GM18526 (cell line): ENCODE measurements around the gene PEX14.

ENCODE experiments used
- POLR2A ChIP-seq: IDR thresholded peaks from 3 replicates; pipeline ENCODE4 v1.6.1; 2011; ENCODE audit not compliant: insufficient read length; ENCODE audit errors: extremely low read depth

PEX14 gene

GRCh38 chr1:10509809-10510509 is 35.2 kb downstream of the PEX14 start:
- TF ChIP-seq POLR2A = no peak

DNA sequence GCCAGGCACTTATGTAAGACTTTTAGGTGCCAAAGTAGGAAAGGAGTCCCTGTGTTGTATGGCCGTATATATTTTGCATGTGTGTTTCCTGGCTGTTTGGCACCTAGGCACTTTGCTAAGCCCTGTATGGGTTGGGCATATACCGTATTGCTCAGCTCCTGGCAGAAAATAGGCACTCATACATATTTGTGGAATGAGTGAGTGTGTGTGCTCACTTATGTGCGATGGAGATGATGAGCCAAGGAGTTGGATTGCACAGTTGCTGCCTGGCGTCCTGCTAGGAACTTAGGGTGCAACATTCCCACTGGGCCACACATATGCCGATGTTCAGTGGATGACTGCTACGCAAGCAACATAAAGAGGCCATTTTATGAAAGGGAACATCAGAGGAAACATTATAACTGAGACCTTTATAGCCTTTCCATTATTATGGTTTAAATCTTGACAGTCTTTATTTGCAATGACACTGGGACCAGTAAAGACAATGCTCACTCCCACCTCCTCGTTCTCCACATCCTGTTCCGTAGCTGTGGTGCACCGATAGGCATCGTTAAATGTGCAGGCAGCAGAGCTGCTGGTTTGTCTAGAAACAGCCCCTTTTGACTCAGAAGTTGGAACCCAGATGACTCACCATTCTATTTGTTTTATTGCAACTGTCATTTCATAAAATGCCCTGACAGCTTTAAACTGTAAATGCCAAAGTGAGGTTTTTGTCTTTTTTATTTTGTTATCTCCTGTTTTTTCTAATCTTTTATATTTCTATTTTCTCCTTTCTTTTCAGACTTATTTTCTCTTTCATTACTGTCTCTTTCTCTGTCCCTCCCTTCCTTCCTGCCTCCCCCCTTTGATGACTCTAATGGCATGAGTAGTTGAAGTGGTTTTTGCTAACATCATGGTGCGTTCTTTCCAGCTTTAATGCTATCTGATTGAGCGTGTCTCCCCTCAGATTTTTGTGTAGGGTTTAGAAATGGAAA is 36.1 kb downstream of the PEX14 start:
- TF ChIP-seq POLR2A = no peak

DNA sequence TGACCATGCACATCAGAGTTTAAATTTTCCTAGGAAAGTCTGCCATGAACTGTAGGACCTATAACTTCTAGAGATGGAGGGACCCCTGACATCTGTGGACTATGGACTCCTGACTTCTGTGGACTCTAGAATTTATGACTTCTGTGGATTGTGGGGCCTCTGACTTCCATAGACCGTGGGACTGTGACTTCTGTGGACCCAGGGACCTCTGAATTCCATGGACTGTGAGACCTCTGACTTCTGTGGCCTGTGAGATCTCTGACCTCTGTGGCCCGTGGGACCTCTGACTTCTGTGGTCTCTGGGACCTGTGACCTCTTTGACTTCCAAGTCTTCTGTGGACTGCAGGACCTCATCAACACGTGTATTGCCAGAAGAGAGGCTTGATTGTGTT is 36.7 kb downstream of the PEX14 start:
- TF ChIP-seq POLR2A = no peak

DNA sequence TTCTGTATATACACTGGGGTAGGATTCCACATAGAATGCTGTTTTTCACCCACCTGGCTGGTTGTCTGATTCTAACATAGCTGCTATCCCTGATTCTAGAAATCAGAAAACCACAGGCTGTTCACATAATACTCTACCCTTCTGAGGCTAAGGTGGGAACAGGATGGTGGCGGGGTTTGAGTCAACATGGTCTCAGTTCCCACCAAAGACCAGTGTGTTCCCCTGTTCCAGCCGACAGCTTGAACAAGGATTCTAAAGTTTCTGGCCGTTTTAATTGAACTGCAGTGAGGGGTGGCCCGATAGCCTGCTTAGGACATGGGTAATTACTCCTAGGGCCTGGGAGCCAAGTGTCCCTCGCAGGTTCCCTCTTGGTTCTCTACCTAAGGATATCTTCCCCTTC is 38.4 kb downstream of the PEX14 start:
- no peak for TF ChIP-seq POLR2A

DNA sequence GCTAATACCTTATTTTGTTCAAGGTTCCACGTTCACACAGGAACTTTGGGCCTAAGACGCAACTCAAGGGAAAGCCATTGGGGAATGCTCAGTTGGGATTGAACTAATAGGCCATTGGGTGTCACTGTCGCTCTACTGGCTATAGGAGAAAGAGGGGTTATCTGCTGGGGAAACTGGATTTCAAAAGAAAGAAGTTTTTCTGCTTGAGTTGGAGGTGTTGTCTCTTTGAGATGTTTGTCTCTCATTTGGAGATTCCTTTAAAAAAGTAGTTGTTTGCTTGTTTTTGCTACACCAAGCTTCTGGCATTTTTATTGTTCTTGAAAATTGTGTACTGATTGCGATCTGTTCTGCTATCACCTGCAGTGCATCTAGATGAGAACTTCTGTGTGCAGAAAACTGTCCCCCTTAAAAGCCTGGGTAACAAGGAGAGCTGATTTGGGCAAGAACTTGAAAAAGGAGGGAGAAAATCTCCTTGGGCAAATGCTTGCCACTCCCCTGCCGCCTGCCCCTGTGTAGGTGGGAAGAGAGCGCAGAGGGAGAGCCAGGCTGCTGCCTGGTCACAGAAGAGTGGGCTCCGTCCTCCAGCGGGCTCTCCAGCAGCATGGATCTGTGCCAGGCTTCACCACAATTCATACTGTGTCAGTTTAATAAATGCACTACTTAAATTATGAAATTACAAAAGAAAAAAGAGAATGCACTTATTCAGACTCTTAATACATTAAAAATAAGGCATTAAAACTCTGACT is 39.9 kb downstream of the PEX14 start:
- no peak for TF ChIP-seq POLR2A

- no peak for TF ChIP-seq POLR2A
Observed at GRCh38 chr1:10515301-10515975, 40.7 kb downstream of the PEX14 start.

GRCh38 chr1:10515976-10516750 is 41.4 kb downstream of the PEX14 start:
- no peak for TF ChIP-seq POLR2A

DNA sequence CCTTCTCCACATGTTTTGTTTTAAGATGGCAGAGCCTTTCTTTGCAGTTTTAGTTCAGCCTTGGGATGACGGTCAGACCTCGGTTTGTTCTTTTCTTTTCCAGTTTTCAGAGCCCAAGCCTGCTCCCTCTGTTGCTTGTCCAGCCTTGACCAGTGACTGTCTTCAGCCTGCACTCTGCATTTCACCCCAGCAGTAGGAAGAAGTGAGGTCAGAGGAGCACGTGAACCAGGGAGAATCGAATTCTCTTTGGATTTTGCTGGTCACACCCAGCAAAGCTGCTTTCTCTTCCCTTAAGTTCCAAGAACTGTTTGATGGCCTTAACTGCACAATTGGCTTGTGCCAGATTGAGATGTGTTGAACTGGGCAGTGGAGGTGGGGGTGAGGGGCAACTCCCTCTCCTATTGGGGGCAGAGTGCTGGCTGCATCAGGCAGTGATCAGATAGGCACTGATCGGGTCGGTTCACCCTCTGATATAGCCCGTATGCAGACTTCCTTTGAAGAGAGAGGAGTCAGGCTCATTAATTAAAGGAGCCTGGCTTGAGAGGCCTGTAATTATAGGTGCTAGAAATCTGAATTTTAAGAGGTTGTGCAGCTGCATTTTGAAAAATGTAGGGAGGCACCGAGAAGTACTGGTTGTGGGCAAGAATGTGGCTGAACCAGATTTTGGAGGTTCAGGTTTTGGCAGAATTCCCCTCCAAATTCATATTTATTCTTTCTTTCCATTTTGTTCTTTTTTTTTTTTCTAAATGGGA is 42.4 kb downstream of the PEX14 start:
- TF ChIP-seq POLR2A = no peak

- no peak for TF ChIP-seq POLR2A
Observed at GRCh38 chr1:10517677-10517982, 42.9 kb downstream of the PEX14 start.

DNA sequence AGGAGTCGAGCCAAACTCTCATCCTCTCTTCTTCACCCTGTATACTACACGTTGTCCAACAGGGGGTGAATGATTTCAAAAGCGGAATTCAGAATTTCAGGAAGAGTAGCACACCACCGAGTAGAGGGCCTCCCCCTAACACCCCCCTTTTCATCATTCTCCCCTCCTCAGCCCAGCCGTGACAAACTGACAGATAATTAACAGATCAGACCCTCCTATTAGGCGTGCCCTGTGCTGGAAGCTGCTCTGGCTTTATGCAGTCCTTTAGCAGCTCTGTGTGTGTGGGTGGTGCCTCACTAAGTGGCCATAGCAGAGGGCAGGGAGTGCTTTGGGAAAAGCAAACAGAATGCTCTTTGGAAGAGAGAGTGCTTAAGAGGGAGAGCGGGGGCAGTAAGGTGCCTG is 44.3 kb downstream of the PEX14 start:
- TF ChIP-seq POLR2A = no peak

GRCh38 chr1:10520497-10520896 is 45.7 kb downstream of the PEX14 start:
- TF ChIP-seq POLR2A = no peak

DNA sequence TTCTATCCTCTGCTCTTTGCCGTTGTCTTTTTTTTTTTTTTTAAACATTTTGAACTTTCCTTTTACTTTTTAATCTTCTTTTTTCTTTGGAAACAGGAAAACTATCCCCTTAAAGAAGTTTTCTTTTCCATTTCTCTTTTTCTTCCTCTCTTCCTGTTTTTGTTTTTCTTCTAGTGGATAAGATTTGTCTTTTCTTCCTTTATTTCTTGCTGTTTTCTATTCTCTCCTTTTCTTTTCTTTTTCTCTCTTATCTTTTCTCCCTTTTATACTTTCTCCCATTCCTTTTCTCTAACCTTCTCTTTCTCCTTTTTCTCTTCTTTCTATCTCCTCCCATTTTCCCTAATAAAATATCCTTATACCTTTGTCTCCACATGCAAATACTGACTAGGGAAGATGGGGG is 46.2 kb downstream of the PEX14 start:
- TF ChIP-seq POLR2A = no peak

- TF ChIP-seq POLR2A = no peak
Observed at GRCh38 chr1:10521537-10522157, 46.9 kb downstream of the PEX14 start.
